GM12801 (cell line): ENCODE measurements around the gene RNU4-1.

Source experiments
- TF ChIP-seq, protein P1 (sequence below): IDR thresholded peaks from one replicate; pipeline ENCODE4 v1.5.1; 2011; ENCODE audit warnings: control low read depth; ENCODE audit not compliant: insufficient read length; ENCODE audit errors: extremely low read depth

Gene RNU4-1

DNA sequence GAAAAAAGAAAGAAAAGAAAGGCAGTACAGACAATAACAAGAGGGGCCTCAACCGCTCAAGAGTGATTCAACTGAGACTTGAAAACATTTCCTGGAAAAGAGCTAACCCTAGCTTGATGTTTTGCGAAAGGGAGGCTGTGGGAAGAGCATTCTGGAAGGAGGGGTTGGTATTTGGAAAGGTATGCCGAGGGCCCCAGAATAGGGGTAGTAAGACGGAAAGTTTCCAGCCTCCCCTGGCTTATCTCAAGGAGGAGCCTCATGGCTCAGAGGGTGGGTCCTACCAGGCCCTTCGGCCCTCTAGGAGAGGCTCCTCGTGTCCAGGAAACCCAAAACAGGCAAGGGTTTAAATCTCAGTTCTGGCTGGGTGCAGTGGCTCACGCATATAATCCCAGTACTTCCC lies 9.7 kb downstream of the RNU4-1 start:
- TF ChIP-seq, protein P1, sequence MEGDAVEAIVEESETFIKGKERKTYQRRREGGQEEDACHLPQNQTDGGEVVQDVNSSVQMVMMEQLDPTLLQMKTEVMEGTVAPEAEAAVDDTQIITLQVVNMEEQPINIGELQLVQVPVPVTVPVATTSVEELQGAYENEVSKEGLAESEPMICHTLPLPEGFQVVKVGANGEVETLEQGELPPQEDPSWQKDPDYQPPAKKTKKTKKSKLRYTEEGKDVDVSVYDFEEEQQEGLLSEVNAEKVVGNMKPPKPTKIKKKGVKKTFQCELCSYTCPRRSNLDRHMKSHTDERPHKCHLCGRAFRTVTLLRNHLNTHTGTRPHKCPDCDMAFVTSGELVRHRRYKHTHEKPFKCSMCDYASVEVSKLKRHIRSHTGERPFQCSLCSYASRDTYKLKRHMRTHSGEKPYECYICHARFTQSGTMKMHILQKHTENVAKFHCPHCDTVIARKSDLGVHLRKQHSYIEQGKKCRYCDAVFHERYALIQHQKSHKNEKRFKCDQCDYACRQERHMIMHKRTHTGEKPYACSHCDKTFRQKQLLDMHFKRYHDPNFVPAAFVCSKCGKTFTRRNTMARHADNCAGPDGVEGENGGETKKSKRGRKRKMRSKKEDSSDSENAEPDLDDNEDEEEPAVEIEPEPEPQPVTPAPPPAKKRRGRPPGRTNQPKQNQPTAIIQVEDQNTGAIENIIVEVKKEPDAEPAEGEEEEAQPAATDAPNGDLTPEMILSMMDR = no peak

DNA sequence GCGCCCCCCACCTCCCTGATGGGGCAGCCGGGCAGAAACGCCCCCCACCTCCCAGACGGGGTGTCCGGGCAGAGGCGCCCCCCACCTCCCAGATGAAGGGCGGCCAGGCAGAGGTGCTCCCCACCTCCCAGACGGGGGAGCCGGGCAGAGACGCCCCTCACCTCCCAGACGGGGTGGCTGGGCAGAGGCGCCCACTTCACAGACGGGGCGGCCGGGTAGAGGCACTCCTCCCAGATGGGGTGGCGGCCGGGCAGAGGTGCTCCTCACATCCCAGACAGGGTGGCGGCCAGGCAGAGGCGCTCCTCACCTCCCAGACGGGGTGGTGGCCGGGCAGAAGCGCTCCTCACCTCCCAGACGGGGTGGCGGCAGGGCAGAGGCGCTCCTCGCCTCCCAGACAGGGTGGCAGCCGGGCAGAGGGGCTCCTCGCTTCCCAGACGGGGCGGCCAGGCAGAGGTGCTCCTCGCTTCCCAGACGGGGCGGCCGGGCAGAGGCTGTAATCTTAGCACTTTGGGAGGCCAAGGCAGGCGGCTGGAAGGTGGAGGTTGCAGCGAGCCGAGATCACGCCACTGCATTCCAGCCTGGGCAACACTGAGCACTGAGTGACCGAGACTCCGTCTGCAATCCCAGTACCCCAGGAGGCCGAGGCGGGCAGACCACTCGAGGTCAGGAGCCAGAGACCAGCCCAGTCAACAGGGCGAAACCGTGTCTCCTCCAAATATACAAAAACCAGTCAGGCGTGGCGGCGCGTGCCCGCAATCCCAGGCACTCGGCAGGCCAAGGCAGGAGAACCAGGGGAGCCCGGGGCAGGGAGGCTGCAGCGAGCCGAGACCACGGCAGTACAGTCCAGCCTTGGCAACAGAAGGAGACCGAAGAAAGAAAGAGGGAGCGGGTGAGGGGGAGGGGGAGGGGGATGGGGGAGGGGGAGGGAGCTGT lies 14.6 kb downstream of the RNU4-1 start:
- TF ChIP-seq, protein P1 = no peak

DNA sequence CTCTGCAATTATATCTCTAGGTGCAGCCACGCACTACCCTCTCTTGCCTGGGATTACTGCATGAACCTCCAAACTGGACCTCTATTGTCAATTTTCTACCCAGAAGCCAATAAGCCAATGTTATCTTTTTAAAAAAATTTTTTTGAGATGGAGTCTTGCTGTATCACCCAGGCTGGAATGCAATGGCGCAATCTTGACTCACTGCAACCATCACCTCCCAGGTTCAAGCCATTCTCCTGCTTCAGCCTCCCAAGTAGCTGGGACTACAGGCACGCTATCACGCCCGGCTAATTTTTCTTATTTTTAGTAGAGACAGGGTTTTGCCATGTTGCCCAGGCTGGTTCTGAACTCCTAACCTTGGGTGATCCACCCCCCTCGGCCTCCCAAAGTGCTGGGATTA lies 16.3 kb downstream of the RNU4-1 start:
- TF ChIP-seq, protein P1 = no peak

DNA sequence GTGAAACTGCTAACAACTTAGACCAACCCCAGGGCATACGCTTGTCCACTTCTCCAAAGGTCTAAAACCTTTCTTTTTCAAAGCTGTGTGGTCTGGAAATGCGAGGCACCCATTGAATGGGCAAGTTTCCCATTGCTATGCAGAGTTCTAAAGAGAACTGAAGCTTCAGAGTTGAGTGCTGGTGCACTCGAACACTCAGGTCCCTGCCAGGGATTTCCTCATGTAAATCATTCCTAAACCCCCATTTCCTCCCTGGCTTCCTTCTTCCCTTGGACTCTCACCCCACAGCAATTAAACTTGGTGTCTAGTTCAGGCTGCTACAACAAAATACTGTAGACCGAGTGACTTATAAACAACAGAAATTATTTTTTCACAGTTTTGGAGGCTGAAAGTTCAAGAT lies 25.3 kb downstream of the RNU4-1 start:
- TF ChIP-seq, protein P1 = no peak

DNA sequence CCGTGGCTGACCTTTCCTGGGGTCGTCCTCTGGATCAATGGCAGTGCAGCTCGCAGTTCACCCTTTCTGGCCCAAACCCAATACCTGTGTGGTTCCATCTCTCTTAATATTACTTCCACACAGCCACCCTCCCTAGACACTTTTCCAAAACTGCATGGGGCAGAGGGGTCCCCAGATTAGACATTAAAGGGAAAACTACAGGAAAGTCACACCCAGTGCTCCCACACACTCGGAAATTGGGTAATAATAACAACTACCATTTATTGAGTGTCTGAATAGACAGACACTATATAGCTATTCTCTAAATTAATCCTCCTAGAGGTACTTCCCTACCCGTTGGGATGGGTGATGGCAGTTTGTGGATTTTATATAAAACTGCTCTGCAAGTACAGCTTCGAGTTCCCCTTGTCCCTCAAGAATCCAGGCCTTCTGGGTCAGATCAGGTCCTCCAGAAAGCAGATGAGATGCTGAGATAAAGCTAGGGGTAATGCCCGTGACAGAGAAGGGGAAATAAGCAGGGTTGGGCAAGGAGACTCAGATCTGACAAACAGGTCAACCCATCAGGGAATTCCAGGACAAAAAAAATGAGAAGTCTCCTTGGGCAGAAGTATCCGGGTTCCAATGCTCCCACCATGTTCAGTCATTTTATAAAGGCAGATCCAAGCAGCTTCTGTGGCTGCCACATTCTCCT lies 26.7 kb downstream of the RNU4-1 start:
- TF ChIP-seq, protein P1 = no peak

DNA sequence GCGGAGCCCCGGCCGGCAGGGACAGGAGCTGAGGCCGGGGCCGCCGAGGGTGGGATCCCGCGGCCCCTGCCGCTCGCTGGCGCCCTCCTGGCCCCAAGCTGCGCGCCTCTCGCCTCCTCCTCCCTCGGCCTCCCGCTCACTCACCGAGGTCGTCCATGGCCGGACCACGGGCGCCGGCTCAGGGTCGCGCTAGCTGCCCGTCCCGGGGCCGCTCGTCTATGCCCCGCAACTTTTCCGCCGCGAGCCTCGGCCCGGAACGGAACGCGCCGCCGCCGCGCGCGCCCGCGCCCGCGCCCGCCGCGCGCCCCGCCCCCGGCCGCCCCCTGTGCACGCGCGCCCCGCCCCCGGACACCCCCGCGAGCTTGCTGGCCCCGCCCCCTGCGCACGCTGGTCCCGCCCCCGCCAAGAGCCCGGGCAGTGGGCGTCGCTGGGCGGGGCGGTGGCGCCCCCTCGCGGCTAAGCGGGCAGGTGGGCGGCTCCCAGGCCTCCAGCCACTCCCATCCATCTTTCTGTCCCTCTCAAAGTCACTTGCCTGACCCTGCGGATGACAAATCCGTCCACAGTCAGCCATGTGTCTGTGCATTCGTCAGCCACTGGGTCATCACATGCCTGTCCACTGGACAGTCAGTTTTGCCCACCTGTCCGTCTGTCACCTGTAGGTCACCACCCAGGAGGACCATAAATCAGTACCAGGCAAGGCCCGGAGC lies 27.4 kb downstream of the RNU4-1 start, which contains the start of gene PXN:
PXN (minus strand) TSS at position 258 of the 707 bp plus-strand sequence; CDS start at position 157, 101 bp downstream.
- TF ChIP-seq, protein P1 = no peak

DNA sequence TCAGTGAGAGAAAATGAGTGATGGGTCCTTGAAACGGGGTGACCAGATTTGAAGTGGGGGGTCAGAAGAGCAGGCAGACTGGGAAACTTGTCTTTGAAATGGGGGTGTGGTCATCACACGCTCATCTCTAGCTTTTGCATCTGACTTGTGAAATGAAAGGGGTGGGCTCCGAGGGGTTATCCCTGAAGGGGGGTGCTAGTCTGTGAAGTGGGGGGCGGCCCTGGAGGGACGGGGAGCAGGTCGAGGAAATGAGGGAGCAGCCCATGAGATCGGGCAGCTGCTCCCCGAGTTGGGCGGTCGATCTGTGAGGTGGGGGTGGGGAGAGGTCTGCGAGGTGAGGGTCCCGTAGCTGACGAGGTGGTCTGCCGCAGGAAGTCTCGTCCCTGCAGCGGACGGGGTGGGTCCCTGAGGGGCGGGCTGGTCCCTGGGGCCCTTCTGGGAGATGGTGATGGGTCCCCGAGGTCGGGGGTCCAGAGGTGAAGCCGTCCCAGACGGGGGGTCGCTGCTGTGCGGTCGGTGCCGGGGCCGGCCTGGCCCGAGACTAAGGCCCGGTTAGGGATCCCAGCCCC lies 28.0 kb downstream of the RNU4-1 start:
- TF ChIP-seq, protein P1 = no peak
